ENCODE results near the gene IL3RA.

GRCh38 chrX:1305411-1305810, 31.2 kb upstream of the IL3RA start:
- no peak for TF ChIP-seq CTCF (conservative IDR thresholded peaks at IDR 0.05; ENCODE audit: low read depth in 2 of 2)
- no peak for TF ChIP-seq POLR2AphosphoS5 (IDR thresholded peaks at IDR 0.05; ENCODE audit: low read depth)
- no peak for TF ChIP-seq EZH2phosphoT487 (IDR thresholded peaks at IDR 0.05; ENCODE audit: unreplicated experiment)
- no peak for TF ChIP-seq EZH2 (IDR thresholded peaks at IDR 0.05; ENCODE audit: low read depth, unreplicated experiment)
- no peak for TF ChIP-seq REST (IDR thresholded peaks at IDR 0.05; ENCODE audit: unreplicated experiment)
- no peak for TF ChIP-seq CREB1 (CRISPR knock-in tag; IDR thresholded peaks at IDR 0.05; ENCODE audit: low read depth)
- TF ChIP-seq NANOG (IDR thresholded peaks at IDR 0.05; ENCODE audit: borderline replicate concordance), result no peak
- TF ChIP-seq ZNF462 (CRISPR knock-in tag; IDR thresholded peaks at IDR 0.05), result no peak
- no peak for TF ChIP-seq JUNB (IDR thresholded peaks at IDR 0.05; ENCODE audit: unreplicated experiment)
